Loucy (cell line): Measurements from ENCODE around the gene TRIM13.

Source experiments
- EZH2phosphoT487 ChIP-seq: fragments of 200-600 bp; IDR thresholded peaks from 2 replicates; pipeline ENCODE4 v1.6.1; 2018; ENCODE audit warnings: antibody characterized with exemption, mild to moderate bottlenecking, moderate library complexity, borderline replicate concordance
- TF ChIP-seq, protein P1 (sequence below): fragments of 200-600 bp; sonication (generic); conservative IDR thresholded peaks from 2 replicates; pipeline ENCODE4 v1.5.1; 2014; ENCODE audit warnings: mild to moderate bottlenecking, antibody characterized with exemption, low read length

GRCh38 chr13:50038266-50038665 lies 41.4 kb downstream of the TRIM13 start:
- TF ChIP-seq, protein P1, sequence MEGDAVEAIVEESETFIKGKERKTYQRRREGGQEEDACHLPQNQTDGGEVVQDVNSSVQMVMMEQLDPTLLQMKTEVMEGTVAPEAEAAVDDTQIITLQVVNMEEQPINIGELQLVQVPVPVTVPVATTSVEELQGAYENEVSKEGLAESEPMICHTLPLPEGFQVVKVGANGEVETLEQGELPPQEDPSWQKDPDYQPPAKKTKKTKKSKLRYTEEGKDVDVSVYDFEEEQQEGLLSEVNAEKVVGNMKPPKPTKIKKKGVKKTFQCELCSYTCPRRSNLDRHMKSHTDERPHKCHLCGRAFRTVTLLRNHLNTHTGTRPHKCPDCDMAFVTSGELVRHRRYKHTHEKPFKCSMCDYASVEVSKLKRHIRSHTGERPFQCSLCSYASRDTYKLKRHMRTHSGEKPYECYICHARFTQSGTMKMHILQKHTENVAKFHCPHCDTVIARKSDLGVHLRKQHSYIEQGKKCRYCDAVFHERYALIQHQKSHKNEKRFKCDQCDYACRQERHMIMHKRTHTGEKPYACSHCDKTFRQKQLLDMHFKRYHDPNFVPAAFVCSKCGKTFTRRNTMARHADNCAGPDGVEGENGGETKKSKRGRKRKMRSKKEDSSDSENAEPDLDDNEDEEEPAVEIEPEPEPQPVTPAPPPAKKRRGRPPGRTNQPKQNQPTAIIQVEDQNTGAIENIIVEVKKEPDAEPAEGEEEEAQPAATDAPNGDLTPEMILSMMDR, result no peak
- no peak for TF ChIP-seq EZH2phosphoT487
